Sigmoid colon (tissue), 3 donors: ENCODE data around the gene CCDC33.

ENCODE experiments used
- CTCF ChIP-seq, 4 experiments: fragments of 450-650 bp in 3 of 4; fragments of 200-600 bp in 1 of 4; IDR thresholded peaks; one replicate each; pipeline ENCODE4 v1.5.1; 2016 to 2019; ENCODE audit warnings: antibody characterized with exemption in 4 of 4, mild to moderate bottlenecking in 3 of 4, moderate library complexity in 2 of 4
- POLR2A ChIP-seq, 2 donors: fragments of 450-650 bp; IDR thresholded peaks; one replicate each; pipeline ENCODE4 v1.6.1; 2016; ENCODE audit warnings: antibody characterized with exemption in 2 of 2, mild to moderate bottlenecking in 2 of 2, moderate library complexity in 2 of 2

GRCh38 chr15:74268020-74268419, 31.9 kb downstream of the CCDC33 start:
- TF ChIP-seq CTCF (IDR thresholded peaks at IDR 0.05) = no peak
- no peak for TF ChIP-seq POLR2A (IDR thresholded peaks at IDR 0.05)
